ENCODE results near the gene FOLR2.

- TF ChIP-seq EZH2 (IDR thresholded peaks at IDR 0.05; ENCODE audit: insufficient read depth, poor library complexity, severe bottlenecking) (no peak), EZH2phosphoT487 (IDR thresholded peaks at IDR 0.05; ENCODE audit: insufficient read depth, low read depth) (no peak)
Measured at GRCh38 chr11:72238040-72238450, 21.5 kb downstream of the FOLR2 start.
